ENCODE data around the gene NEK11. TPM values are rescaled to one million over a fixed set of nuclear protein-coding genes. Genes with fewer than 3 reads are reported as not detected.
"Not testable (repeated sequence)": the region's sequence is repeated elsewhere in the genome, so short reads cannot be mapped to it uniquely, and the experiment has no call there.

NEK11 gene
- total RNA-seq, 2 experiments from 2014 or later = 1.6 to 4.2 TPM

- H3K27me3 ChIP-seq (ENCODE audit: control insufficient read depth in 1 of 2, insufficient read depth in 2 of 2, low read length in 2 of 2) = no peaks in the 10 kb centered on the region
- ChIA-PET POLR2A (no interaction called here), CTCF (no interaction called here)
- Mint-ChIP-seq H3K27me3 (no peaks in the 10 kb centered on the region), H3K4me1 (ENCODE audit: low read depth) (peaks cover 26% of the 10 kb centered on the region), H3K4me3 (no peak overlapping the region), H3K27ac (no peak overlapping the region), H3K9me3 (peaks cover 11% of the 10 kb centered on the region), H3K36me3 (ENCODE audit: low read depth) (peaks cover 30% of the 10 kb centered on the region)
- H3K4me1 ChIP-seq (ENCODE audit: insufficient read depth, low read length) = peaks cover 16% of the 10 kb centered on the region
- no peaks in the 10 kb centered on the region for H3K36me3 ChIP-seq (ENCODE audit: insufficient read depth, low read length)
- intact Hi-C loops (cut with DNase I, micrococcal nuclease) = loop anchor here (5.0 kb wide), 2 partner anchors 104 to 1304 kb away; no protein-coding TSS in a partner anchor
- H3K27ac ChIP-seq (ENCODE audit: low read depth in 1 of 2, low read length in 2 of 2) = no peak overlapping the region
- no peak for TF ChIP-seq CTCF (IDR thresholded peaks at IDR 0.05)
- ATAC-seq (ENCODE audit: poor library complexity) (no peak), DNase-seq (no peak)
- peaks cover 0 to 12% of the 10 kb centered on the region in 2 experiments for H3K9me3 ChIP-seq (ENCODE audit: control insufficient read depth in 1 of 2, insufficient read depth in 1 of 2, low read length in 2 of 2)
- H3K4me3 ChIP-seq (ENCODE audit: low read length) = no peak overlapping the region
Observed at GRCh38 chr3:131038326-131038725, 11.6 kb downstream of the NEK11 start.

GRCh38 chr3:131042271-131042985 is 15.8 kb downstream of the NEK11 start:
- not testable (repeated sequence) for H3K27ac ChIP-seq (ENCODE audit: low read depth in 1 of 2, low read length in 2 of 2)
- CTCF ChIA-PET = interaction anchor here (1.1 kb wide), 1 partner anchor 9 kb away, joined by 5 read pairs; no protein-coding TSS in a partner anchor

GRCh38 chr3:131047582-131047981 is 20.9 kb downstream of the NEK11 start:
- Mint-ChIP-seq H3K4me3 (no peak overlapping the region), H3K9me3 (peaks cover 17% of the 10 kb centered on the region), H3K27ac (no peak overlapping the region), H3K4me1 (ENCODE audit: low read depth) (peaks cover 13% of the 10 kb centered on the region), H3K36me3 (ENCODE audit: low read depth) (peaks cover 56% of the 10 kb centered on the region), H3K27me3 (no peaks in the 10 kb centered on the region)
- ChIA-PET POLR2A (no interaction called here), CTCF (no interaction called here)
- Histone ChIP-seq H3K27me3 (ENCODE audit: control insufficient read depth in 1 of 2, insufficient read depth in 2 of 2, low read length in 2 of 2) (no peaks in the 10 kb centered on the region), H3K36me3 (ENCODE audit: insufficient read depth, low read length) (no peaks in the 10 kb centered on the region), H3K27ac (ENCODE audit: low read depth in 1 of 2, low read length in 2 of 2) (no peak overlapping the region), H3K4me3 (ENCODE audit: low read length) (no peak overlapping the region), H3K9me3 (ENCODE audit: control insufficient read depth in 1 of 2, insufficient read depth in 1 of 2, low read length in 2 of 2) (peaks cover 2 to 16% of the 10 kb centered on the region in 2 experiments), H3K4me1 (ENCODE audit: insufficient read depth, low read length) (peaks cover 12% of the 10 kb centered on the region)
- TF ChIP-seq CTCF (IDR thresholded peaks at IDR 0.05) = no peak
- intact Hi-C loops (cut with DNase I, micrococcal nuclease) = no loop called here
- ATAC-seq (ENCODE audit: poor library complexity) (no peak), DNase-seq (no peak)

More at GRCh38 chr3:131042271-131042985, 15.8 kb downstream of the NEK11 start:
- ATAC-seq (ENCODE audit: poor library complexity) (peak; percentile 80), DNase-seq (peak; percentile 11 to 81 (median 40))
- H3K27me3 ChIP-seq (ENCODE audit: control insufficient read depth in 1 of 2, insufficient read depth in 2 of 2, low read length in 2 of 2); intact Hi-C loops (cut with DNase I, micrococcal nuclease); H3K36me3 ChIP-seq (ENCODE audit: insufficient read depth, low read length); H3K4me3 ChIP-seq (ENCODE audit: low read length); H3K27me3 Mint-ChIP-seq: not testable (repeated sequence)
- Mint-ChIP-seq H3K9me3 (peaks cover 27% of the 10 kb centered on the region), H3K4me3 (peak overlapping the region; percentile 25), H3K4me1 (ENCODE audit: low read depth) (peaks cover 32% of the 10 kb centered on the region), H3K27ac (peak overlapping the region; percentile 72), H3K36me3 (ENCODE audit: low read depth) (peaks cover 67% of the 10 kb centered on the region)
- Histone ChIP-seq H3K9me3 (ENCODE audit: control insufficient read depth in 1 of 2, insufficient read depth in 1 of 2, low read length in 2 of 2) (peaks cover 12 to 16% of the 10 kb centered on the region in 2 experiments), H3K4me1 (ENCODE audit: insufficient read depth, low read length) (peaks cover 18% of the 10 kb centered on the region)
- POLR2A ChIA-PET = interaction anchor here (0.6 to 1.4 kb wide), 6 partner anchors 9 to 671 kb away, joined by 3 to 4 read pairs (median 4); partner anchors contain the start of genes ASTE1 and NEK11

Data from CD4-positive, alpha-beta T cell (primary cell).